ENCODE results near the gene SLC66A1. TPM values are rescaled to one million over a fixed set of nuclear protein-coding genes. Genes with fewer than 3 reads are reported as not detected.

Gene SLC66A1
- total RNA-seq, 3 donors from 2014 or later: 11.3 to 16.2 (median 13.6) TPM

GRCh38 chr1:19357299-19357986 is 45.3 kb downstream of the SLC66A1 start:
- no peak for DNase-seq
- peaks cover 7% of the 10 kb centered on the region for H3K36me3 ChIP-seq (ENCODE audit: low read depth)

DNA sequence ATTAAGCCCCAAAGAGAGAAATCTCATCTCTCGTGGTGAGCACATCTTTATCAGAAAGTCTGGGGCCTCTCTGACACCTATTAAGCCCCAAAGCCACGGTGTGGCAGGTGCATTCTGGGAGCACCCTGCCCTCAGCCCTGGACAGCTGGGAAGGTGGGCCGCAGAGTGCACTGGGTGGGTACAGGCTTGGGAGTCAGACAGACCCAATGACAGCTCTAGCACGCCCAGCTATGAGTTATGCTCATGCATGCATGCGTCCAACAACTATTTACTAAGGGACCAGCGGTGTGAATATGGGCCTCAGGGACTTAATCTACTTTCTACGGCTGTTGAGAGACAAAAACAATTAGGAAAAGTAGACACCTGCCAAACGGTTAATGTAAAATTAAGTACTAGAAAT is 46.6 kb downstream of the SLC66A1 start:
- DNase-seq: no peak
- intact Hi-C loops (cut with DNase I, micrococcal nuclease): no loop called here
- Histone ChIP-seq H3K36me3 (ENCODE audit: low read depth) (peaks cover 7% of the 10 kb centered on the region), H3K4me3 (no peak overlapping the region), H3K9me3 (no peaks in the 10 kb centered on the region), H3K4me1 (ENCODE audit: low read depth) (no peaks in the 10 kb centered on the region)
- no peak for ATAC-seq
- no peak for TF ChIP-seq CTCF (IDR thresholded peaks at IDR 0.05)

More at GRCh38 chr1:19357299-19357986, 45.3 kb downstream of the SLC66A1 start:
- intact Hi-C loops (cut with DNase I, micrococcal nuclease): no loop called here
- Histone ChIP-seq H3K4me1 (ENCODE audit: low read depth) (no peaks in the 10 kb centered on the region), H3K9me3 (no peaks in the 10 kb centered on the region), H3K4me3 (no peak overlapping the region)
- ATAC-seq: no peak
- no peak for TF ChIP-seq CTCF (IDR thresholded peaks at IDR 0.05)

DNA sequence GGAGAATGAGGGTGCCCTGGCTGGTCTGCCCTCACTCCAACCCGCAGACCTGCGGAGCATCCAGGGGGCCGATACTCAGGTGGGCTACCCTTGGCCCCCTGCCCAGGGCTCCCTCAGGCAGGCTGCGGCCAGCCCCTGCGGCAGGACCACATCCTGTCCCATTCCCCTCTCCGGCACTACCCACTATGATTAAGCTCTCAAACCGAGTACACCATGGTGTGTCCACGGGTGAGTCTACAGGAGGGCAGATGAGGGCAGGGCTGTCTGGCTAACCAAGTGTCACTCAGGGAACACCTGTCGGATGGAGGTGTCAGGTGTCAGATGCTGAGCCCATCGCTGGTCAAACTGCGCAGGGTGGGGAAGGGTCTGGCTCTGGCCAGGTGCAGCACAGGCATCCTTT is 47.2 kb downstream of the SLC66A1 start:
- Histone ChIP-seq H3K4me1 (ENCODE audit: low read depth) (no peaks in the 10 kb centered on the region), H3K9me3 (no peaks in the 10 kb centered on the region), H3K4me3 (no peak overlapping the region), H3K36me3 (ENCODE audit: low read depth) (peaks cover 7% of the 10 kb centered on the region)
- no peak for DNase-seq
- intact Hi-C loops (cut with DNase I, micrococcal nuclease): no loop called here
- TF ChIP-seq CTCF (IDR thresholded peaks at IDR 0.05): no peak
- ATAC-seq: no peak

DNA sequence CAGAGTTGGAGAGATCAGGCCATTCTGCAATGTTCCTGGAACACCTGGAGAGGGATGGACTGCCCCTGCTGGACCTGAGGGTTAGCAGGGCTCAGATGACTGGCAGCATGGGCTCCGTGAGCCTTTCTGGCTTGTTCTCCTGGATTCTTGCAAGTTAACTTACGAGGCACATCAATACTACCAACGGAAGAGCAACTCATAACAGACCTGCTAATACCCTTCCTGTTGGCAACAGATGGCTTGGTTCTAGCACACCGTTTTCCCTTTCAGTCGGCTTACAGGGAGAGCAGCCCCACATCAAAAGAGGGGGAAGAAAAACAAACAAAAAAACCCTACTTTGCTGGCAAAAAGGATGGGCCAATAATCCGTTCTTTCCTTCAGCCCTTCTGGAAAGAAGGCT is 47.9 kb downstream of the SLC66A1 start:
- ATAC-seq (no peak), DNase-seq (no peak)
- H3K4me3 ChIP-seq: no peak overlapping the region
- intact Hi-C loops (cut with DNase I, micrococcal nuclease): no loop called here
- no peak for TF ChIP-seq CTCF (IDR thresholded peaks at IDR 0.05)
- no peaks in the 10 kb centered on the region for H3K4me1 ChIP-seq (ENCODE audit: low read depth)
- peaks cover 5% of the 10 kb centered on the region for H3K36me3 ChIP-seq (ENCODE audit: low read depth)
- no peaks in the 10 kb centered on the region for H3K9me3 ChIP-seq

GRCh38 chr1:19360432-19360831 is 48.3 kb downstream of the SLC66A1 start:
- intact Hi-C loops (cut with DNase I, micrococcal nuclease): no loop called here
- Histone ChIP-seq H3K4me1 (ENCODE audit: low read depth) (no peaks in the 10 kb centered on the region), H3K9me3 (no peaks in the 10 kb centered on the region), H3K4me3 (no peak overlapping the region), H3K36me3 (ENCODE audit: low read depth) (peaks cover 1% of the 10 kb centered on the region)
- TF ChIP-seq CTCF (IDR thresholded peaks at IDR 0.05): no peak
- DNase-seq (no peak), ATAC-seq (no peak)

Measured in mucosa of descending colon (tissue), 3 donors.